H9 (cell line): ENCODE results near the gene CD247. TPM values are rescaled to one million over a fixed set of nuclear protein-coding genes. Genes with fewer than 3 reads are reported as not detected.

Experiments
- DNase-seq: peaks from one replicate; pipeline ENCODE4 v3.0.0-alpha.2; 2017
- H2AFZ ChIP-seq: one replicate; pipeline ENCODE4 v1.6.1; 2013; ENCODE audit warnings: mild to moderate bottlenecking, low read length, control low read depth, moderate library complexity
- H2AK5ac ChIP-seq: 2 replicates; pipeline ENCODE4 v1.6.1; 2013; ENCODE audit warnings: low read length, control low read depth, mixed read lengths; ENCODE audit not compliant: insufficient read length
- H2BK120ac ChIP-seq: one replicate; pipeline ENCODE4 v1.6.1; 2013; ENCODE audit warnings: low read depth, mild to moderate bottlenecking, low read length, control low read depth, inconsistent platforms; ENCODE audit not compliant: poor library complexity, severe bottlenecking
- H2BK12ac ChIP-seq: 2 replicates; pipeline ENCODE4 v1.6.1; 2013; ENCODE audit warnings: low read length, control low read depth, mixed read lengths, low read depth; ENCODE audit not compliant: insufficient read length
- H2BK15ac ChIP-seq: 2 replicates; pipeline ENCODE4 v1.6.1; 2013; ENCODE audit warnings: low read depth, low read length, control low read depth
- H2BK20ac ChIP-seq: one replicate; pipeline ENCODE4 v1.6.1; 2013; ENCODE audit warnings: low read depth, mild to moderate bottlenecking, low read length, control low read depth, inconsistent platforms; ENCODE audit not compliant: poor library complexity, severe bottlenecking
- H2BK5ac ChIP-seq: 2 replicates; pipeline ENCODE4 v1.6.1; 2013; ENCODE audit warnings: low read length, control low read depth, mixed read lengths; ENCODE audit not compliant: insufficient read length
- H3K14ac ChIP-seq: 2 replicates; pipeline ENCODE4 v1.6.1; 2013; ENCODE audit warnings: low read length, control low read depth; ENCODE audit not compliant: insufficient read depth
- H3K18ac ChIP-seq: 2 replicates; pipeline ENCODE4 v1.6.1; 2013; ENCODE audit warnings: low read depth, mild to moderate bottlenecking, mixed read lengths, low read length, control low read depth; ENCODE audit not compliant: insufficient read length
- H3K23ac ChIP-seq: 2 replicates; pipeline ENCODE4 v1.6.1; 2013; ENCODE audit warnings: low read length, control low read depth, mixed read lengths, low read depth; ENCODE audit not compliant: insufficient read length
- H3K23me2 ChIP-seq: 2 replicates; pipeline ENCODE4 v1.6.1; 2013; ENCODE audit warnings: low read depth, mild to moderate bottlenecking, mixed read lengths, low read length, control low read depth; ENCODE audit not compliant: insufficient read length, poor library complexity, severe bottlenecking
- H3K27ac ChIP-seq: 2 replicates; pipeline ENCODE4 v1.5.1; 2013; ENCODE audit warnings: low read length, control low read depth, mixed read lengths, low read depth; ENCODE audit not compliant: insufficient read length
- H3K27me3 ChIP-seq: 2 replicates; pipeline ENCODE4 v1.6.1; 2013; ENCODE audit warnings: low read length, control low read depth, inconsistent platforms; ENCODE audit not compliant: insufficient read depth
- H3K4ac ChIP-seq: 2 replicates; pipeline ENCODE4 v1.6.1; 2013; ENCODE audit warnings: low read depth, mild to moderate bottlenecking, control low read depth, inconsistent platforms, low read length, moderate library complexity
- H3K4me1 ChIP-seq: 2 replicates; pipeline ENCODE4 v1.6.1; 2013; ENCODE audit warnings: low read length, control low read depth, inconsistent platforms; ENCODE audit not compliant: insufficient read depth
- H3K4me2 ChIP-seq: 2 replicates; pipeline ENCODE4 v1.6.1; 2013; ENCODE audit warnings: low read length, control low read depth, mixed read lengths; ENCODE audit not compliant: insufficient read length, insufficient read depth
- H3K56ac ChIP-seq: 2 replicates; pipeline ENCODE4 v1.6.1; 2013; ENCODE audit warnings: low read depth, mild to moderate bottlenecking, mixed read lengths, low read length, control low read depth; ENCODE audit not compliant: insufficient read length
- H3K79me1 ChIP-seq: 2 replicates; pipeline ENCODE4 v1.6.1; 2013; ENCODE audit warnings: low read depth, mild to moderate bottlenecking, moderate library complexity, low read length, control low read depth, inconsistent platforms; ENCODE audit not compliant: insufficient read depth, poor library complexity, severe bottlenecking
- H3K79me2 ChIP-seq: 2 replicates; pipeline ENCODE4 v1.6.1; 2013; ENCODE audit warnings: low read length, control low read depth, inconsistent platforms; ENCODE audit not compliant: insufficient read depth
- H3K9ac ChIP-seq: 2 replicates; pipeline ENCODE4 v1.6.1; 2013; ENCODE audit warnings: low read length, control low read depth, mixed read lengths; ENCODE audit not compliant: insufficient read length; ENCODE audit errors: extremely low read depth
- H3K9me3 ChIP-seq: one replicate; pipeline ENCODE4 v1.6.1; 2013; ENCODE audit warnings: low read depth, low read length, inconsistent platforms; ENCODE audit not compliant: control insufficient read depth
- H3T11ph ChIP-seq: one replicate; pipeline ENCODE4 v1.6.1; 2013; ENCODE audit warnings: mild to moderate bottlenecking, low read length, control low read depth, inconsistent platforms
- H4K20me1 ChIP-seq: one replicate; pipeline ENCODE4 v1.6.1; 2013; ENCODE audit not compliant: control insufficient read depth, insufficient read length, insufficient read depth
- H4K5ac ChIP-seq: 2 replicates; pipeline ENCODE4 v1.6.1; 2013; ENCODE audit warnings: low read depth, mild to moderate bottlenecking, mixed read lengths, low read length, control low read depth; ENCODE audit not compliant: insufficient read length
- H4K8ac ChIP-seq: replicated peaks from 2 replicates; pipeline ENCODE4 v1.6.1; 2013; ENCODE audit warnings: low read length, control low read depth, mixed read lengths, low read depth; ENCODE audit not compliant: insufficient read length
- H4K91ac ChIP-seq: 2 replicates; pipeline ENCODE4 v1.6.1; 2013; ENCODE audit warnings: low read depth, mild to moderate bottlenecking, moderate library complexity, mixed read lengths, low read length, control low read depth; ENCODE audit not compliant: insufficient read length
- H3K27ac Mint-ChIP-seq, 3 experiments: 2 replicates in 2 of 3; 3 replicates in 1 of 3; pipeline ENCODE4 v1.8.0; 2020 to 2021; ENCODE audit warnings: mixed read lengths in 3 of 3, mild to moderate bottlenecking in 1 of 3, moderate library complexity in 1 of 3
- H3K27me3 Mint-ChIP-seq: 2 replicates; pipeline ENCODE4 v1.8.0; 2021; ENCODE audit warnings: low read depth, mild to moderate bottlenecking, moderate library complexity, mixed read lengths
- H3K36me3 Mint-ChIP-seq, 3 experiments: 2 replicates in 2 of 3; 3 replicates in 1 of 3; pipeline ENCODE4 v1.8.0; 2020 to 2021; ENCODE audit warnings: low read depth in 3 of 3, mixed read lengths in 3 of 3; ENCODE audit not compliant: insufficient read depth in 1 of 3
- H3K4me1 Mint-ChIP-seq, 2 experiments: 2 replicates each; pipeline ENCODE4 v1.8.0; 2020; ENCODE audit warnings: mixed read lengths in 2 of 2
- H3K4me3 Mint-ChIP-seq, 2 experiments: 2 replicates in 1 of 2; 3 replicates in 1 of 2; pipeline ENCODE4 v1.8.0; 2020 to 2021; ENCODE audit warnings: mild to moderate bottlenecking in 2 of 2, mixed read lengths in 2 of 2, moderate library complexity in 1 of 2
- H3K9me3 Mint-ChIP-seq, 2 experiments: 2 replicates in 1 of 2; 3 replicates in 1 of 2; pipeline ENCODE4 v1.8.0; 2020; ENCODE audit warnings: mild to moderate bottlenecking in 2 of 2, mixed read lengths in 2 of 2, moderate library complexity in 1 of 2
- CTCF ChIP-seq: fragments of 200-600 bp; sonication (generic); conservative IDR thresholded peaks from 3 replicates; pipeline ENCODE4 v1.8.0; 2021; ENCODE audit warnings: antibody characterized with exemption, mild to moderate bottlenecking
- WGBS: extraction: QIAGEN DNeasy Blood & Tissue Kit; methylation state at CpG from one replicate; pipeline ENCODE4 v1.1.7; 2013; ENCODE audit warnings: missing lambda C conversion rate, low lambda C conversion rate, mixed read lengths; ENCODE audit not compliant: insufficient read length; ENCODE audit errors: extremely low coverage; 5-methylcytosine and 5-hydroxymethylcytosine counted together
- total RNA-seq: library from RNA; stranded (reverse); gene quantifications from 2 replicates; pipeline ENCODE4 v1.2.1, GENCODE V29; 2021

CD247 gene
- total RNA-seq, 1 experiment from 2014 or later = 1.2 TPM

- Mint-ChIP-seq H3K9me3 (no peaks in the 10 kb centered on the region), H3K4me1 (peaks cover 0 to 3% of the 10 kb centered on the region in 2 experiments; a peak in 3 of 4 replicates), H3K27me3 (peaks cover 26% of the 10 kb centered on the region), H3K36me3 (no peaks in the 10 kb centered on the region), H3K4me3 (no peak overlapping the region), H3K27ac (no peak overlapping the region)
- Histone ChIP-seq H3K27ac (no peak overlapping the region), H2BK20ac (no peak overlapping the region), H3K9ac (no peak overlapping the region), H4K91ac (no peak overlapping the region), H3K56ac (no peak overlapping the region), H4K20me1 (no peaks in the 10 kb centered on the region), H2AFZ (no peak overlapping the region), H3T11ph (no peak overlapping the region), H3K18ac (no peak overlapping the region), H3K23me2 (no peaks in the 10 kb centered on the region), H3K4me2 (no peak overlapping the region), H3K14ac (no peak overlapping the region), H3K4ac (no peak overlapping the region), H2BK5ac (no peak overlapping the region), H2BK12ac (no peak overlapping the region), H2BK15ac (no peak overlapping the region), H3K27me3 (no peaks in the 10 kb centered on the region), H2BK120ac (no peak overlapping the region), H3K23ac (no peak overlapping the region), H3K4me1 (no peaks in the 10 kb centered on the region), H3K9me3 (no peaks in the 10 kb centered on the region), H2AK5ac (no peak overlapping the region), H4K8ac (no peak overlapping the region), H3K79me2 (no peaks in the 10 kb centered on the region), H3K79me1 (no peaks in the 10 kb centered on the region), H4K5ac (no peak overlapping the region)
- DNase-seq = no peak
- TF ChIP-seq CTCF = no peak
- no CpG with 5 or more reads among the region's 9 CpGs for WGBS
Observed at GRCh38 chr1:167524651-167525050, 6.3 kb upstream of the CD247 start.
